Embryonic facial prominence (tissue), 1 donor: ENCODE results near the gene USP10.
A peak's percentile ranks its signal among the peaks of the same experiment; 100 is the strongest.

Experiments used
- DNase-seq: peaks from one replicate; pipeline ENCODE4 v3.0.0-alpha.2; 2016; ENCODE audit errors: extremely low spot score

USP10 gene

DNA sequence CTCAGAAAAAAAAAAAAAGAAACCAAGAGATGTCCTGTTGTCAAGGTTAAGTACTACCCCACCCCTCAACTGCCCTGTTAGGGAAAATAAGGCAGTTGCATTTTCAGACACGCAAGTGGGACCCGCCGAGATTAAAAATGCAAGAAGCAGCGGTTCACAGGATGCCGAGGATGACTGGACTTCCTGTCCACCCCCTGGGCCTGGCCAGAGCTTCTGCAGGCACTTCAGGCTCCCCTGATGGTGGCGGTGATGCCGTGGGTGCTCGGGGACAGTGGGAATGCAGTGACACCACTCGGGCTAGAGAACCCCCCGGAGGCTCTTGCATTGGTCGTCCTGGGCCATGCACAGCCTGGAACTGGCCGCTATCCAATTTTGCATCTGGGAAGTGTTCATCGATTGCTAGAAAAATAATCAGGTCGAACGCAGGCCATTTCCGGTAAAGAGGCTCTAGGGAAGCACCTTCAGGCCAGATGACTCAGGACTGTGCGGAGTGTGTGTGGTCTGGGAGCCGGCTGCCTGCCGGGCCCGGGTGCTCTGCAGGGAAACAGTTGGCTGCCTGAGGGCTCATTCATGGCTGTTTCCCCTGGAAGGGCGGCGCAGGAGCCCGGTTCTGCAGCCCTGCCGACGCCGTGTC lies 106.6 kb downstream of the USP10 start:
- no peak for DNase-seq

DNA sequence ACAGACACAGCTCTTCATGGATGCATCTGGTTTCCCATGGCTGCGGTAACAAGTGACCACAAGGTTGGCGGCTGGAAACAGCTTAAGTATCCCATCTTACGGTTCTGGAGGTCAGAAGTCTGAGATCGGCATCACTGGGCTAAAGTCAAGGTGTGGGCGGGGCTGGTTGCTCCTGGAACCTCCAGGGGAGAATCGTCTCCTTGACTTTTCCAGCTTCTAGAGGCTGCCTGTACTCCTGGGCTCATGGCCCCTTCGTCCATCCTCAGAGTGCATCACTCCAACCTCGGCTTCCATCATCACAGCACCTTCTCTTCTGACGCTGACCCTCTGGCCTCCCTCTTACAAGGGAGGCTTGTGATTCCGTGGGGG lies 107.1 kb downstream of the USP10 start:
- no peak for DNase-seq

DNA sequence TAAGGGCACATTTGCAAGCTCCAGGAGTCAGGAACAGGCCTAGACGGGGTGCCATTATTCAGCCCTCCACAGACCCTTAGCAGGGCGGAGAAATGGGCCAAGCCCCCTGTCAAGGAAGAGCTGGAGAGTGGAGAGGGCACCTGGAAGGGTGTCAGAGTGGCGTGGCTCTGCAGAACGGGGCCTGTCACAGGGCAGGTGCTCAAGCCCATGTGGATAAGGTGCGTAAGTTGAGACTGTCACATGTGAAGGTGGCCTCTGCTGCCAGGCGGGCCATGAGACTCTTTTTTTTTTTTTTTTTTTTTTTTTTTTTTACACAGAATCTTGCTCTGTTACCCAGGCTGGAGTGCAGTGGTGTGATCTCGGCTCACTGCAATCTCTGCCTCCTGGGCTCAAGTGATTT lies 108.0 kb downstream of the USP10 start:
- DNase-seq = no peak

DNA sequence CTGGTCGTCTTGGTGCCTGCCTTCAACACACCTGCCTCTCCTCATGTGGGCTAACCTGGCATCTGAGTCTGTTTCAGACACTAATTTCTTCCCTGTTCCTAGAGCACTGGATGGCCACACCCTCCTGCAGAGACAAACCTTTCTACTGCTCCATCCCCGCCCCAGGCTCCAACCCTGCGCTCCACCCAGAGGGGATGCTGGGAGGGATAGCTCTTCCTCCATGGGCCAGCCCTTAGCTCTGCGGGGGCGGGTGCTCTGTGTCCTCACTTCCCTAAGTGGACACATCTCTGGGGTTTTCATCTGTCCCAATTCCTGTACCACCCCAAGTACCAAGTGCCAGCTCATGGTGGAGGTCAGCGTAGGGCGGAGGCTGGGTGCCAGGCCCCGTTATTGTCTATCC lies 109.0 kb downstream of the USP10 start:
- no peak for DNase-seq

DNA sequence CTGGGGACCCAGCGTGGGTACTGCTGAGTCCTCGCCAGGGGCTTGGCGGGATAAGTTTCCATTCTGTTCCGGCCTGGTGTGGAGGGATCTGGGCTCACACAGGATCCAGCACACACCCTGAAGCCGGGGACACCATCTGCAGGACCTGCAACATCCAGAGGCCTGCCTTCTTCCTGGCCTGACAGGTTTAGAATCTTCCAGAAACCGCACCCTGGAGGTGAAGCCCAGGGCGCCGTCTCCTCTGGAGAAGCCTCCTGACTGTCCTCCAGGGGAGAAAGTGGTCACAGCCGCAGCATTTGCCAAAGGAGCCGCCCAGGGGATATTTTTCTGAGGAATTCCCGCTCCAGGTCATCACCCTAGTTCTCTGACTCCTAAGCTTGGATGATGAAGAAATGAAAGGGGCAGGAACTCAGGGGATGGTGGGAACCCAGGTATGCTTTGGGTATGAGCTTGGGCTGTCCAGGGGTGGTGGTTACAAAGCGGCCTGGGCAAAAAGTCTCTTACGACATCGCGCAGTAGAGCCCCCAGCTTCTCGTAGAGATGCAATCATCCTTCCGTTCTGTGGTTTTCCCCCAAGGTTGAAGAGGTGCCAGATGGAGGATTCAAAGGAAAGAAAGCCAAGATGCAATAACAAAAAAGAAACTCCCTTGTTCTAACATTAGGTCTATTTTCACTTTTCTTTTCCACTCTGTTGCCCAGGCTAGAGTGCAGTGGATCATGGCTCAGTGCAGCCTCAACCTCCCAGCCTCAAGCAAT lies 110.9 kb downstream of the USP10 start:
- no peak for DNase-seq

DNA sequence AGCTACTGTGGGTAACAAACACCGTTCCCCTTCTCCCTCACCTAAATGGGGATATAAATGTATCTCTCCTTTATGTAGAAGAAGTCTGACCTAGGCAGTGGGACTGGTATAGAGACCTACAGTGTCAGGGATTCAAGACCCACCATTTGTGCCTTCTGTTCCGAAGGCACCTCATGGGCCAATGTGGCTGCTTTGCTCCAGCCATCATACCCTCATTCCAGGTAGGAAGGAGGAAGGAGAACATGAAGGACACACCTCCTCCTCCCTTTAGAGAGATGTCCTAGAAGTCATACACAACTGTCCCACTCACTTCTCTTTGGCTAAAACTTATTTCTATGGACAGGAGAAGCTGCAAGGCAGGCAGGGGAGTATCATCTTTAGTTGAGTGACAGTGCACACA lies 111.7 kb downstream of the USP10 start:
- no peak for DNase-seq

DNA sequence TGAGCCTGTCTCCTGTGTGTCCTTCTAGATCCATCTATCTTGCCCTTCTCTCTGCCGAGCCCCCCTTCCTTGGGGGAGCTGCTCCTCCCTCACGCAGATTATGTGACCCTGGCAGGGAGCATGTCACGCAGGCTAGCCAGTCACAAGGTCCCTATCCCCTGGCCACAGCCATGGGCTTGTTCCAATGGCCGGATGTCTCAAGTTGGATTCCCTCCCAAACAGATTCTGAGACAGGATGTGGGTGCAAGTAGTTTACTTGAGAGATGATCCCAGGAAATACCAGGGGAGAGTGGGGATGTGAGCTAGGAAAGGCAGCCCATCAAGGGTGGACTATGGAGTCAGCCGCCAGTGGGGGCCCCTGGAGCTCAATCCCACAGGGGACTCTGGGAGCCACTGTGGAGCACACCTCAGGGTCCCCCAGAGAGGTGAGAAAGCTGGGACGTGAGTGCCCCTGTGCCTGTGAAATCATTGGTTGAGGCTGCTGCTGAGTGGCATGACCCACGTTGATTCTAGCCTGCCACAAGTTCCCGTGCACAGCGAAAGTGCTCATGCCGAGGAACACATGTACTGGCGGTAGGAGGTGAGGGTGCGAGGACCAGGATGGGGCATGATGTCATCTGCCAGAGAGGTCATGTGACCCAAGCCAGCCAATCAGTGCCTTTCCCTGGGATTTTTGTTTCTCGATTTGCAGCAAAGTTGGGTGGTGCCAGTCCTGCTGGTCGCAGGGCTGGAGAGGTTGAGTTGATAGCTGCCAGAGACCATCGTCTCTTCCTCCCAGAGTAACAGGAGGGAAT lies 113.5 kb downstream of the USP10 start:
- DNase-seq = no peak

DNA sequence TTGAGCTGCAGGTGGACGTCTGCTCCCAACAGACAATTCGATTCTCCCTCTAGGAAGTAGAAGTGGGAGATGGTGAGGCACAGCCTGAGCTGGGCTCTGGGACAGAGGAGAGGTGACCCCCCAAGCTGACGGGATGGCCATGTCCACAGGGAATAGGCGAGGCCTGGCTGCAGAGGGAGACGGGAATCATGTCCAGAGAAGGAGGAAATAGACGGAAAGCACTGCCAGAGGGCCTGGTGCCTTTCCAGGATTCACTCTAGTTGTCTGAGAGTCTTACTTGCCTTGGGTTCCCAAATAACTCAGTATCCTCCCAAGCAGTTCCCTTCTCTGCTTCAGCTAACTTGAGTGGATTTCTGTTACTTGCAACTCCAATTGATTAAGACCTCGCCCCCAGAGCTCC lies 115.7 kb downstream of the USP10 start:
- DNase-seq = no peak

DNA sequence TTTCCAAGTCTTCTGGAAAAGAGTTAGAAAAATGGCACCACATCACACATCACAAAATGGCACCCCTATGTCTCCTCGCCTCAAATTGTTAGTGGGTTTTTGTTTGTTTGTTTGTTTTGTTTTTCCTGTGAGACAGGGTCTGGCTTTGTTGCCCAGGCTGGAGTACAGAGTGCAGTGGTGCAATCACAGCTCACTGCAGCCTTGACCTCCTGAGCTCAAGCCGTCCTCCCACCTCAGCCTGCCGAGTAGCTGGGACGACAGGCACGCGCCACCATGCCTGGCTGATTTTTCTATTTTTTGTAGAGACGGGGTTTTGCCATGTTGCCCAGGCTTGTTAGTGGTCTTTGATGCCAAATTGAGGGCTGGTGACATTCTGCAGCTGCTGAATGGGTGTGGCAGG lies 116.2 kb downstream of the USP10 start:
- DNase-seq = no peak

DNA sequence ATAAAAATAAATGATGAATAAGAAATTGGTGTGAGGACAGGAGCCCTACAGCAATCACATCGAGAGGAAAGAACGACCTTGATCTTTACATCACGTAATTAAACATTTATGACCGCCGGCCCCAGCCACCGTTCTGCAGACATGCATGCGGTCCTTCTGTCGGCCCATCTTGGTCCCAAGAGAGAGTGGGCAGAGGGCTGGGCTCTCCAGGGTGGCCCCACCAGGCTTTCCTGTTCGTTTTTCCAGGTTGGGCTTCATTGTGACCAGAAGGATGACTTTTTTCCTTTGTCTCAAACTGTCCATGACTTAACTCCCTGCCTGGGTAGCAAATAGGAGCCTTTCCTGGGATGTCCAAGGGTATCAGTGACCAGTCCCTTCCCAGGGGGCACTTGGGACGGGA lies 116.7 kb downstream of the USP10 start:
- DNase-seq = no peak

DNA sequence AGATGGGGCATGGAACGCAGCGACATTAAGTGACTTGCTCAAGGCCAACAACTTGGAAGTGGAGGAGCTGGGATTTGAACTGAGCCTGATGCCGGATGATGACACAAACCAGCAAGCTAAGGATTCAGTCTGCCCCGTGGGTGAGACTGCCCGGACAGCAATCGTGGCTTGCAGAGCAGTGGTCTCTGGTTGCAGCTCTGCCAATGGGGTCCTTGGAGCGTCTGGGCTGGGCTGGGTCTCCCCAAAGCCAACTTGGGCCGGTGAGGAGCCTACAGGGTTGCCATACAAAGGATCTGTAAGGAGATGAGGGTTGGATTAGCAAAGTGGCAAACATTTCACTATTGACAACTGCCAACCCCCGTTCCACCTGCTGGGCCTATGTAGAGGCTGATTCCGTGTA lies 117.4 kb downstream of the USP10 start:
- no peak for DNase-seq

DNA sequence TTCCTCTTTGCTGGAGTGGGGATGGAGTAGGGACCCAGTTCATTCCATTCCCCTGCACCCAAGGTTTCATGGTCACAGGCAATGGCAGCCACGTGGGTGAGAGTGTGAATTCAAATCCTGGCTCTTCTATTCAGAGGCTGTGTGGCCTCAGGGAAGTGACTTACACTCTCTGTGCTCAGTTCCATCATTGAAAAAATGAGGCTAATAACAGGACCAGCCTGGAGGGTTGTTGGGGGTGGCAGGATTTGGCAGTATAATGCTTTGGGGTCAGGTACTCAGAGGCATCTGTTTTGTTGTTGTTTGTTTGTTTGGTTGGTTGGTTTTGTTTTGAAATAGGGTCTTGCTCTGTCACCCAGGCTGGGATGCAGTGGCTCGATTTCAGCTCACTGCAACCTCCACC lies 117.8 kb downstream of the USP10 start:
- no peak for DNase-seq

DNA sequence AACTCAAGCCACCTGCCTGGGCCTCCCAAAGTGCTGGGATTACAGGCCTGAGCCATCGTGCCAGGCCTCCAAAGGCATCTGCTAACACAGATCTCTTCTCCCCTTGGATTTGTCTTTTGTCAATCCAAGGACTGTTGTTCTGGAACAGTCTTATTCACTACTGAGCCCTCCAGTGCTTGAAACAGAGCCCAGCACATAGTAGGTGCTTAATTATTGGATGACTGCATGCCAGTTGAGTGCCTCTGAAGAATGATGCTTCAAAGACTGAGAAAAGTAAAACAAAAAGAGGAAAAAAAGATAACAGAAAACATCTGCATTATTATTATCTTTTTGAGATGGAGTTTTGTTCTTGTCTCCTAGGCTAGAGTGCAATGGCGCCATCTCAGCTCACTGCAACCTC lies 118.3 kb downstream of the USP10 start:
- no peak for DNase-seq

DNA sequence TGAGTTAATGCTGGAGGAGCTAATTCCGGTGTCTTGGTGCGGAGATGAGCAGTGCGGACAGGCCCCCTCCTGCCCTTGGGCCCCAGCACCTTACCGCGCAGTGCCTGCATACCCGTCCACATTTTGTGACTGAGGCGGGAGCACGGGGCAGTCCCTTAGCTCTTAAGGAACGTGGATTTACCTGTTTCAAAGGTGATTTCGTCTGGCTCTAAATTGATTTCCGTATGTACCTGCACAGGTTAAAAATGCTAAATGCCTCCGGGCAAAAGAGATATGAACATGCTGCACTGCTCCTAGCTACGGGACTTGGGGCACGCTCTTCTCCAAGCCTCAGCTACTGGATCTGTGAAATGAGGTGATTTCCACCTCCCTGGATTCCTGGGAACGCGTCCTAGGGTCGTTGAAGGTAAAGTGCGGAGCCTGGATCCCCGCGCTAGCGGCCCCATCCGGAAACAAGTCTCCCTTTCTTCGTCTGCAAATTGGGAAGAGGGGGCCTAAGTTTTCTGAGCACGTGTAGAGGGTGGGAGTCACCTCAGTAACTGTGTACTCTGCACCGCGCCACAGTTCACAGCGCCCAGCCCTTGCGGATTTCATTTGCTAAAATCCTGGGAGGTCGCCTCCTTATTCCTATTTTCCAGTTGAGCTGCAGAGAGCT lies 119.3 kb downstream of the USP10 start:
- peak; percentile 25 for DNase-seq

DNA sequence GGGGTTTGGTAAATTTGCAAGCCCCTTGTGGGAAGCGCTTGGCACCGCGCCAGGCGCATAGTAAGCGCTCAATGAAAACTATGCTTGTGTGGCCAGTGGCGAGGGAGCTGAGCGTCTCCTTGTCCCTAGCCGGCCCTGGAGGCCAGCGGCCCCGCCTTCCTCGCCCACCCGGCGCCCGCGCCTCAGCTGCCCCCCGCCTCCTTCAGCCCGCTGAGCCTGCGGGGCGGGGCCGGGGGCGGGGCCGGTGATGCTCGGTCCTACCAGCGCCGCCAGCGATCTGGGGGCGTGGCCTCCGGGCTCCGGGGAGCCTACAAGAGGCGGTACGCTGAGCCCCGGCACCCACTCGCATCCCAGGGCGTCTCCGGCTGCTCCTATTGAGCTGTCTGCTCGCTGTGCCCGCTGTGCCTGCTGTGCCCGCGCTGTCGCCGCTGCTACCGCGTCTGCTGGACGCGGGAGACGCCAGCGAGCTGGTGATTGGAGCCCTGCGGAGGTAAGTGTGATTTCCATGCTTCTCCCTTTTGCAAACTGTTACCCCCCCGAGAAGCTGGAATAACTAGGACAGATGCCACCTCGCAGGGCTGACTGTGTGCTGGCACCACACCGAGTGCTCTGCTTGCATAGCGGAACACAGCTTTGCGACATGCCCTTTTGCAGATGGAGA lies 120.0 kb downstream of the USP10 start, which contains the start of gene CRISPLD2:
CRISPLD2 (plus strand) TSS at position 342 of the 661 bp plus-strand sequence. CDS start 18,511 bp downstream, outside the sequence.
- DNase-seq = peak; percentile 42

DNA sequence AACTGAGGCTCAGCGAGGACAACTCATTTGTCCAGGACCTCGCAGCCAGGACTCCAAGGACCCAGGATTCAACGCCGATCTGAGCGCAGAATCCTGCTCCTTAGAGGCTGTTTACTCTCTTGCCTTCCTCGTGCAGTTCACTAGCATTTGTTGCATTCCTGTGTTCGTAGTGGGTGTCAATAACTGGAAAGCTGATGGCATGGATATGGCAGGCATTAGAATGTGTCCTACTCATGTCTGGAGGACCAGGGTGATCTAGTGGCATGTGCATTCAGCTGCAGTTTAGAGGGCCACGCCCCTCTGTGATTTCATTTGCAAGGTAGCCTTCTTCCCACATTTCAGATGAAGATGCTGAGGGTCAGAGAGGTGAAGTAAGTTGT lies 120.5 kb downstream of the USP10 start:
- no peak for DNase-seq

DNA sequence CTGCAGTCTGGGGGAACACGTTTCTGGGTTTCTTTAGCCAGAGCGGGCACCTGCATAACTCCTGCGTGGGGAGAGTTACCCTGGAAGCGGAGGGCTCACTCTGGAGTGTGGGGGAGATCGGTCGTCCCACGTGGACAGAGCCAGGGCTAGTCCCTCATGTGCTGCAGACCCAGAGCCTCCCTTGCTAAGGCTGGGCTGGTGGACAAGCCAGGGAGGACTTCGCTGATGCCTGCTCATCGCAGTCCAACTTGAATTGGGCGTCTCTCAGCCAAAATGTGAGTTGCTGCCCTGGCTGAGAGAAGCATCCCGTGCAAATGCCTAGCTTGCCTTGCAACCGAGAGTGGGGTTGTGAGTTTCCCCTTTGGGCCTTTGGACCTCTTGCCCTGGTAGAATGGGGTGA lies 121.0 kb downstream of the USP10 start:
- no peak for DNase-seq

DNA sequence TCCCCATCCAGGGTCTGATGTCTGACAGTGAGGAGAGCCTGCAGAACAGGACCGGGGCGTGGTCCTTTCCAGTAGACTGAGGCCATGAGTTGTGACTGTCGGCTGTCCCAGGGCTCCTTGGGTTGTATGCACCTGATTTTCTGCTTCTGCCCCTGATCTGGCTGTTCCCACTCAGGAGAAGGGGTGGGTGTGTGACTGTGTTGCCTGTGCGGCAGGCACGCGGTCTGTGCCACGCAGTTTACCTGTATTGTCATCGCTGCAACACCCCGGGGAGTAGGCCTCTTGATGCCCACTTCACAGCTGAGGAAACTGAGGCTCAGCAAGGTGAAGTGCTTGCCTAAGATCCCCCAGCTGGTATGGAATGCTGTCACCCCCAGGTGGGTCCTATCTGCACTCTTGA lies 121.4 kb downstream of the USP10 start:
- DNase-seq = no peak

DNA sequence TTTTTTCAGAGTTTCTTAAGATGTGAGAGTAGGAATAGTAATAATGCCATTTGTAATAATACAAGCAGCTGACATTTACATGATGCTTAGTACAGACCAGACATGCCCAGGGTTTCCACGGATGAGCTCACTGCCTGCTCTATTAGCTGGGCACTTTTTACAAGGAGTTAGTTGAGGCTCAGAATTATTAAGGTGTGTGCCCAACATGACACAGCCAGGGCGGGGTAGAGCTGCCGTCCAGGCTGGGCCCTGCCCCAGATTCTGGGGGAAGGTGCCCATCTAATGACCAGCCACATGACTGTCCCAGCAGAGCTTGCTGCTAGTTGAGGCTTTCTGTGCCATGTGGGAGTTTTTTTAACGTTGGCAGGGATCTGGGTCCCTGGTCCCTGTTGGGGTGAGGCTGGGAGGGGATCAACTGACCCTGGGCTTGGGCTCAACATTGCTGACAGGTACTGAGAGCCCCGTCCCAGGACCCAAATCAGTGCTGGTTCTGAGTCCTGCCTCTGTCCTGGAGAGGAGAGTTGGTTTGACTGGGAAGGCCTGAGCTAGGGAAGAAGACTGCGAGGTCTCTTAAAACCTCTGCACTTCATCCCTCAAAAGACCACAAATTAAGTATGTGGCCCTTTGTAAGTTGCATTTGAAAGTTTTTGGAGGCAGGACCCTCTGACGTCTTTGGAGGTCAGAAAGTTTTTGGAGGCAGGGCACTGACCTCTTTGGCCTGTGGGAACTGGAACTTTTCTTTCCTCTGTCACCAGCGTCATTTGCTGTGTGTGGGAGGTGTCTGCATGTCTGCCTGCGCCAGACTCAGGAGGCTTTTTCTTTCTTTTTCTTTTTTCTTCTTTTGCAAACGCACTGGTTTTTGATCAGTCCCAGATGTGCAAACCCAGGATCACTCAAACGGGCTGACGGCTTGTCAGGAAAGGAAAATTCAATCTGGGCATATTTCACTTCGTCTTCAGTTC lies 122.2 kb downstream of the USP10 start:
- DNase-seq = no peak

DNA sequence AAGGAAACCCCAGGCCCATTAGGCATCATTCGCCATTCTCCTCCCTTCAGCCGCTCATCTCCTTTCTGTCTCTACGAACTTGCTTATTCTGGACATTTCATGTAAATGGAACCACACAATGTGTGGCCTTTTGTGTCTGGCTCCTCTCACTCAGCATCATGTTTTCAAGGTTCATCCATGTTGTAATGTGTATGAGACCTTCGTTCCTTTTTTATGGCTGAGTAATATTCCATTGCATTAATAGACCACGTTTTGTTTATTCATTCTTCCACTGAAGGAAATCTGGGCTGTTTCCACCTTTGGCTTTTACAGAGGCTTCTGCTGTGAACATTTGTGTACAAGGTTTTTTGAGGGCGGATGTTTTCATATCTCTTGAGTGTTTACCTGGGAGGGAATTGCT lies 123.2 kb downstream of the USP10 start:
- no peak for DNase-seq

DNA sequence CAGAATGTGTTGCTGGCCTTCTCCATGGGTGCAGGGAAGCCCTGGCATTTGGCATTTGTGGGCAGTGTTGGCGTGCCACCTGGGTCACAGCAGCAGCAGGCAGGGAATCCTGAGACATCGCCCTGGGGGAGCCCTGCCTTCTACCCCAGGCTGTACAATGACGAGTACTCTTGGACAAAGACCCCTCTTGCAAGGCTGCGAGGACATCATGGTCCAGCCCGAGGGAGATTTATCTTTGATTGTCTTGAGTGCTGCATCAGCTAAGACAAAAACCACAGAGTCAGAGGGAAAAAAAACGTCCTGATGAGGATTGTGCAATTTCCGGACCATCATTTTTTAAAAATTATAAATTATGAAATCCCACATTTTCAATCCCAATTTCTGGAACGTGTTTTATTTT lies 123.7 kb downstream of the USP10 start:
- no peak for DNase-seq
